Fibroblast of the aortic adventitia (primary cell): Measurements from ENCODE around the gene SEL1L2. TPM values are rescaled to one million over a fixed set of nuclear protein-coding genes. Genes with fewer than 3 reads are reported as not detected.
A peak's percentile ranks its signal among the peaks of the same experiment; 100 is the strongest.

Experiments used
- DNase-seq: peaks from one replicate; pipeline ENCODE4 v3.0.0-alpha.2; 2010; ENCODE audit warnings: low read depth
- H3K4me3 ChIP-seq: 2 replicates; pipeline ENCODE4 v1.5.1; 2011; ENCODE audit warnings: low read depth, mild to moderate bottlenecking, control low read depth, low read length, moderate library complexity
- total RNA-seq: library from RNA; depleted of rRNA; stranded (reverse); fragments of >200 nt; gene quantifications from 2 replicates; pipeline ENCODE4 v1.2.3, GENCODE V29; 2012; ENCODE audit warnings: low replicate concordance
- TF ChIP-seq, protein P1 (sequence below): IDR thresholded peaks from 2 replicates; pipeline ENCODE4 v1.5.1; 2011; ENCODE audit warnings: mild to moderate bottlenecking, low read length, control low read depth, inconsistent platforms; ENCODE audit not compliant: insufficient read depth

SEL1L2 gene
- total RNA-seq, 1 donor = not detected

DNA sequence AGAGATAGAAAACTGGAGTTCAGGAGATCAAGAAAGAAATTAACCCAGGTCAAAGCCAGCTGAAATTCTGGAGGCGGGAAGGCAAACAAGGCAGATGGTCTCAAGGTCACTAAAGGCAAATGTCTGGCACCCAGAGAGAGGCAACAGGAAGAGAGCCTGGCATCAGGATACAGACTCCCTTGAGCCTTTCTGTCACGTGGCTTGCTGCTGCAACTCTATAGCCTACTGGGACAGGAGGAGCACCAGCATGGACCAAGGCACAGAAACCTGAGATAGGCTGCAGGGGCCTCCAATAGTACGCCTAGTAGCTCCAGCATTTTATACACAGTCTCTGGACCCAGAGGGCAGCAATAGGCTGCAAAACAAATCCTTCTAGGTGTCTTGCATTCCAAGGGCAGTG lies 75.1 kb downstream of the SEL1L2 start:
- TF ChIP-seq, protein P1, sequence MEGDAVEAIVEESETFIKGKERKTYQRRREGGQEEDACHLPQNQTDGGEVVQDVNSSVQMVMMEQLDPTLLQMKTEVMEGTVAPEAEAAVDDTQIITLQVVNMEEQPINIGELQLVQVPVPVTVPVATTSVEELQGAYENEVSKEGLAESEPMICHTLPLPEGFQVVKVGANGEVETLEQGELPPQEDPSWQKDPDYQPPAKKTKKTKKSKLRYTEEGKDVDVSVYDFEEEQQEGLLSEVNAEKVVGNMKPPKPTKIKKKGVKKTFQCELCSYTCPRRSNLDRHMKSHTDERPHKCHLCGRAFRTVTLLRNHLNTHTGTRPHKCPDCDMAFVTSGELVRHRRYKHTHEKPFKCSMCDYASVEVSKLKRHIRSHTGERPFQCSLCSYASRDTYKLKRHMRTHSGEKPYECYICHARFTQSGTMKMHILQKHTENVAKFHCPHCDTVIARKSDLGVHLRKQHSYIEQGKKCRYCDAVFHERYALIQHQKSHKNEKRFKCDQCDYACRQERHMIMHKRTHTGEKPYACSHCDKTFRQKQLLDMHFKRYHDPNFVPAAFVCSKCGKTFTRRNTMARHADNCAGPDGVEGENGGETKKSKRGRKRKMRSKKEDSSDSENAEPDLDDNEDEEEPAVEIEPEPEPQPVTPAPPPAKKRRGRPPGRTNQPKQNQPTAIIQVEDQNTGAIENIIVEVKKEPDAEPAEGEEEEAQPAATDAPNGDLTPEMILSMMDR = no peak
- DNase-seq = no peak
- H3K4me3 ChIP-seq = no peak overlapping the region

- TF ChIP-seq, protein P1 = no peak
- DNase-seq = no peak
- H3K4me3 ChIP-seq = no peak overlapping the region
These were observed 76.8 kb downstream of the SEL1L2 start for GRCh38 chr20:13913572-13913971.

GRCh38 chr20:13913131-13913530 lies 77.3 kb downstream of the SEL1L2 start:
- TF ChIP-seq, protein P1 = no peak
- no peak overlapping the region for H3K4me3 ChIP-seq
- no peak for DNase-seq

DNA sequence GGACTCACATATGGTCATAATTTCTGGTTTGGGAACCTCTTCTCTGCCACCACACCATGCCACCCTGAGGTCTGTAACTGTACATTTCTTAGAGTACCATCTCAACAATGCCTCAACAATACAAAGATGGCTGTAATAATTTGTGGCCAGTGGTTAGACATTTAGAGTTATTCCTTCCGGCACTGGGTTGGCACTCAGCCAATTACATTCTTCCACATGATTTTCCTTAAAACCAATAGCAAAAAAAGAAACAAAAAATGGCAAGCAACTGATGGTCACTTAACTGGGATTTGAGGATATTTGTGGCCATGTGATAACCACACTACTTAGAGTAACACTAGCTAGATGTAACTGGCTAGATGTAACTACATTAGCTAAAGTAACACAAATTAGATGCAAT lies 79.9 kb downstream of the SEL1L2 start:
- TF ChIP-seq, protein P1 = no peak
- DNase-seq = peak; percentile 2
- no peak overlapping the region for H3K4me3 ChIP-seq

- no peak for DNase-seq
- TF ChIP-seq, protein P1 = no peak
- H3K4me3 ChIP-seq = no peak overlapping the region
These were observed 81.3 kb downstream of the SEL1L2 start for GRCh38 chr20:13909067-13909466.

DNA sequence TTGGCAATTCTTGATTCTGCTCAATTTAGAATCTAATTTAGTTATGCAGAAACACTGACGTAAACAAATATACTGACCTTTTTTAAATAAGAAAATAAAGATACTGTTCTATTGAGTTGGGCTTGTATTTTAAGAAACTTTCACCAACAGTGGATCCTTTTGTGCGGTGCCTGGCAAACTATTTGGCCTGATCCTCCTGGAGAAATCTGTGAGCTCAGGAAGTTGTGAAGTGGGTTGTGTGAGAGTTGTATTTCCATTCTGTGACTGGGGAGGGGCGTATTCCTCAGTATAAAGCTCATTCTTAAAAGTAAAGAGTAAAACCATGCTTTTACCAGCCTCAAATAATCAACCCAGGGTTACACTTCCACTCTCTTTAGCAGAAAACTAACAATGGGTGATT lies 85.6 kb downstream of the SEL1L2 start:
- DNase-seq = no peak
- H3K4me3 ChIP-seq = no peak overlapping the region
- TF ChIP-seq, protein P1 = no peak

DNA sequence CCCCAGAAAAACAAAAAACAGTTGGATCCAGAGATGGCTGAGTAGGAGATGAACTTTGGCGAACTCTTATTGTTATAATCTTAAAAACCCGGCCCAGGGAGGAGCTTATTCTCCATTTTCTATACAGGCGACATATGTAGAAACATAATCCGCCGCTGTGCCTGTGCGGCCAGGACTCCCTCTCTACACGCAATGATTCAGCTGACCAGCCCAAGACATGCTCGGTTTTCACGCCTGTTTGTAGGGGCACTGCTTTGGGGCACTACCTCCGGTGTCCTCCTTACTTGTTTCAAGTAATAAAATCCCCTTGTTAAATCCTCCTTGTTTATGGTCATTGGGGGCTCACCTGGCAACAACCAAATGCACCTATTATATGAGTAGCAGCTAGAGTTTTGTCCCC lies 89.9 kb downstream of the SEL1L2 start:
- no peak overlapping the region for H3K4me3 ChIP-seq
- TF ChIP-seq, protein P1 = no peak
- no peak for DNase-seq
